Parathyroid adenoma (tissue), 2 donors: Measurements from ENCODE around the gene TMEM219.

Experiments used
- H2AFZ ChIP-seq: fragments of 300-600 bp; sonication (generic); one replicate; pipeline ENCODE4 v1.7.0; 2017; ENCODE audit warnings: antibody characterized with exemption, mild to moderate bottlenecking
- H3K27ac ChIP-seq: fragments of 300-600 bp; sonication (generic); one replicate; pipeline ENCODE4 v1.7.0; 2017
- H3K27me3 ChIP-seq: fragments of 300-600 bp; sonication (generic); one replicate; pipeline ENCODE4 v1.7.0; 2017; ENCODE audit warnings: low read length; ENCODE audit not compliant: control insufficient read depth, insufficient read depth
- H3K36me3 ChIP-seq: fragments of 300-600 bp; sonication (generic); one replicate; pipeline ENCODE4 v1.7.0; 2017; ENCODE audit warnings: low read length; ENCODE audit not compliant: control insufficient read depth, insufficient read depth
- H3K4me1 ChIP-seq: fragments of 300-600 bp; sonication (generic); one replicate; pipeline ENCODE4 v1.7.0; 2017; ENCODE audit warnings: control low read depth
- H3K4me2 ChIP-seq: fragments of 300-600 bp; sonication (generic); one replicate; pipeline ENCODE4 v1.7.0; 2017; ENCODE audit warnings: low read length
- H3K4me3 ChIP-seq: fragments of 300-600 bp; sonication (generic); one replicate; pipeline ENCODE4 v1.7.0; 2017; ENCODE audit warnings: low read depth, low read length
- H3K79me2 ChIP-seq: fragments of 300-600 bp; sonication (generic); one replicate; pipeline ENCODE4 v1.7.0; 2017; ENCODE audit warnings: control low read depth
- H3K9ac ChIP-seq: fragments of 300-600 bp; sonication (generic); one replicate; pipeline ENCODE4 v1.7.0; 2017; ENCODE audit warnings: mild to moderate bottlenecking
- H3K9me3 ChIP-seq: fragments of 300-600 bp; sonication (generic); one replicate; pipeline ENCODE4 v1.7.0; 2017; ENCODE audit warnings: low read length; ENCODE audit not compliant: control insufficient read depth
- TF ChIP-seq, protein P1 (sequence below): fragments of 300-600 bp; sonication (generic); IDR thresholded peaks from one replicate; pipeline ENCODE4 v1.7.0; 2017; ENCODE audit warnings: antibody characterized with exemption, mild to moderate bottlenecking
- donor health status: primary hyperparathyroidism.

The TMEM219 gene

DNA sequence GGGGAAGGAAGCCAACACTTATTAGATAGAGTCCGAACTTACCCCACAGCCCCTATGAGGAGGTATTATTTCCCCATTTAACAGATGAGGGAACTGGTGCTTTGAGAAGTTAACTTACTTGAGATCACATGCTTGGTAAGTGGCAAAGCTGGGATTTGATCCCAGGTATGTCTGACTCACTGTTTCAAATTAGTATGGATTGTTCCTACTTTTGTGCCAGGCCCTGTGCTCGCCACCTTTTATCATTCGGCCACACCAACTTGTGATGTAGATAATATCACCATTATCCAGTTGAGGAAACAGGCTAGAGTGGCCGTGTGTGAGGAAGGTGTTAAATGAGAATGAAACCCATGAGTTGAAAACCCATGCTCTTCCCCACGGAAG lies 22.9 kb downstream of the TMEM219 start:
- H3K9me3 ChIP-seq: no peaks in the 10 kb centered on the region
- TF ChIP-seq, protein P1, sequence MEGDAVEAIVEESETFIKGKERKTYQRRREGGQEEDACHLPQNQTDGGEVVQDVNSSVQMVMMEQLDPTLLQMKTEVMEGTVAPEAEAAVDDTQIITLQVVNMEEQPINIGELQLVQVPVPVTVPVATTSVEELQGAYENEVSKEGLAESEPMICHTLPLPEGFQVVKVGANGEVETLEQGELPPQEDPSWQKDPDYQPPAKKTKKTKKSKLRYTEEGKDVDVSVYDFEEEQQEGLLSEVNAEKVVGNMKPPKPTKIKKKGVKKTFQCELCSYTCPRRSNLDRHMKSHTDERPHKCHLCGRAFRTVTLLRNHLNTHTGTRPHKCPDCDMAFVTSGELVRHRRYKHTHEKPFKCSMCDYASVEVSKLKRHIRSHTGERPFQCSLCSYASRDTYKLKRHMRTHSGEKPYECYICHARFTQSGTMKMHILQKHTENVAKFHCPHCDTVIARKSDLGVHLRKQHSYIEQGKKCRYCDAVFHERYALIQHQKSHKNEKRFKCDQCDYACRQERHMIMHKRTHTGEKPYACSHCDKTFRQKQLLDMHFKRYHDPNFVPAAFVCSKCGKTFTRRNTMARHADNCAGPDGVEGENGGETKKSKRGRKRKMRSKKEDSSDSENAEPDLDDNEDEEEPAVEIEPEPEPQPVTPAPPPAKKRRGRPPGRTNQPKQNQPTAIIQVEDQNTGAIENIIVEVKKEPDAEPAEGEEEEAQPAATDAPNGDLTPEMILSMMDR: no peak
- H3K9ac ChIP-seq: no peak overlapping the region
- H3K4me3 ChIP-seq: no peak overlapping the region
- H2AFZ ChIP-seq: no peak overlapping the region
- H3K27me3 ChIP-seq: no peaks in the 10 kb centered on the region
- H3K79me2 ChIP-seq: no peaks in the 10 kb centered on the region
- no peaks in the 10 kb centered on the region for H3K36me3 ChIP-seq
- H3K4me2 ChIP-seq: no peak overlapping the region
- no peaks in the 10 kb centered on the region for H3K4me1 ChIP-seq
- H3K27ac ChIP-seq: no peak overlapping the region

DNA sequence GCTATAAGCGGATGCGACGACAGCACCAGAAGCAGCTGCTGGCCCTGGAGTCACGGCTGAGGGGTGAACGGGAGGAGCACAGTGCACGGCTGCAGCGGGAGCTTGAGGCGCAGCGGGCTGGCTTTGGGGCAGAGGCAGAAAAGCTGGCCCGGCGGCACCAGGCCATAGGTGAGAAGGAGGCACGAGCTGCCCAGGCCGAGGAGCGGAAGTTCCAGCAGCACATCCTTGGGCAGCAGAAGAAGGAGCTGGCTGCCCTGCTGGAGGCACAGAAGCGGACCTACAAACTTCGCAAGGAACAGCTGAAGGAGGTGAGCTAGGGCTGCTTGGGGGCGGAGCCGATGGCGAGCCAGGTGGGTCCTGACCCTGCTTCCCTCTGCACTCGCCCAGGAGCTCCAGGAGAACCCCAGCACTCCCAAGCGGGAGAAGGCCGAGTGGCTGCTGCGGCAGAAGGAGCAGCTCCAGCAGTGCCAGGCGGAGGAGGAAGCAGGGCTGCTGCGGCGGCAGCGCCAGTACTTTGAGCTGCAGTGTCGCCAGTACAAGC lies 23.5 kb downstream of the TMEM219 start:
- H3K4me3 ChIP-seq: no peak overlapping the region
- TF ChIP-seq, protein P1: no peak
- H3K4me2 ChIP-seq: no peak overlapping the region
- H3K4me1 ChIP-seq: no peaks in the 10 kb centered on the region
- no peaks in the 10 kb centered on the region for H3K27me3 ChIP-seq
- H3K36me3 ChIP-seq: no peaks in the 10 kb centered on the region
- no peaks in the 10 kb centered on the region for H3K9me3 ChIP-seq
- no peak overlapping the region for H3K27ac ChIP-seq
- no peak overlapping the region for H3K9ac ChIP-seq
- no peaks in the 10 kb centered on the region for H3K79me2 ChIP-seq
- no peak overlapping the region for H2AFZ ChIP-seq

DNA sequence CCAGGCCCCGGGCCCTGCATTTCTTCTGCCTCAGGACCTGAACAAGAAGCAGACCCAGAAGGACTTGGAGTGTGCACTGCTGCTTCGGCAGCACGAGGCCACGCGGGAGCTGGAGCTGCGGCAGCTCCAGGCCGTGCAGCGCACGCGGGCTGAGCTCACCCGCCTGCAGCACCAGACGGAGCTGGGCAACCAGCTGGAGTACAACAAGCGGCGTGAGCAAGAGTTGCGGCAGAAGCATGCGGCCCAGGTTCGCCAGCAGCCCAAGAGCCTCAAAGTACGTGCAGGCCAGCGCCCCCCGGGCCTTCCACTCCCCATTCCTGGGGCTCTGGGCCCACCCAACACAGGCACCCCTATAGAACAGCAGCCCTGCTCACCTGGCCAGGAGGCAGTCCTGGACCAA lies 24.4 kb downstream of the TMEM219 start:
- Histone ChIP-seq H3K27me3 (no peaks in the 10 kb centered on the region), H3K9ac (no peak overlapping the region), H3K36me3 (no peaks in the 10 kb centered on the region), H3K9me3 (no peaks in the 10 kb centered on the region), H3K79me2 (no peaks in the 10 kb centered on the region), H3K27ac (no peak overlapping the region), H3K4me2 (no peak overlapping the region), H2AFZ (no peak overlapping the region), H3K4me1 (no peaks in the 10 kb centered on the region), H3K4me3 (no peak overlapping the region)
- TF ChIP-seq, protein P1: no peak

DNA sequence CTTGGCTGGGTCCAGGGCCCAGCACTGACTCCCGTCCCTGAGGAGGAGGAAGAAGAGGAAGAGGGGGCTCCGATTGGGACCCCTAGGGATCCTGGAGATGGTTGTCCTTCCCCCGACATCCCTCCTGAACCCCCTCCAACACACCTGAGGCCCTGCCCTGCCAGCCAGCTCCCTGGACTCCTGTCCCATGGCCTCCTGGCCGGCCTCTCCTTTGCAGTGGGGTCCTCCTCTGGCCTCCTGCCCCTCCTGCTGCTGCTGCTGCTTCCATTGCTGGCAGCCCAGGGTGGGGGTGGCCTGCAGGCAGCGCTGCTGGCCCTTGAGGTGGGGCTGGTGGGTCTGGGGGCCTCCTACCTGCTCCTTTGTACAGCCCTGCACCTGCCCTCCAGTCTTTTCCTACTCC lies 25.1 kb downstream of the TMEM219 start:
- Histone ChIP-seq H3K27me3 (no peaks in the 10 kb centered on the region), H3K4me1 (no peaks in the 10 kb centered on the region), H3K9me3 (no peaks in the 10 kb centered on the region), H3K27ac (no peak overlapping the region), H3K9ac (no peak overlapping the region), H3K36me3 (no peaks in the 10 kb centered on the region), H2AFZ (no peak overlapping the region), H3K79me2 (no peaks in the 10 kb centered on the region), H3K4me2 (no peak overlapping the region), H3K4me3 (no peak overlapping the region)
- TF ChIP-seq, protein P1: no peak

DNA sequence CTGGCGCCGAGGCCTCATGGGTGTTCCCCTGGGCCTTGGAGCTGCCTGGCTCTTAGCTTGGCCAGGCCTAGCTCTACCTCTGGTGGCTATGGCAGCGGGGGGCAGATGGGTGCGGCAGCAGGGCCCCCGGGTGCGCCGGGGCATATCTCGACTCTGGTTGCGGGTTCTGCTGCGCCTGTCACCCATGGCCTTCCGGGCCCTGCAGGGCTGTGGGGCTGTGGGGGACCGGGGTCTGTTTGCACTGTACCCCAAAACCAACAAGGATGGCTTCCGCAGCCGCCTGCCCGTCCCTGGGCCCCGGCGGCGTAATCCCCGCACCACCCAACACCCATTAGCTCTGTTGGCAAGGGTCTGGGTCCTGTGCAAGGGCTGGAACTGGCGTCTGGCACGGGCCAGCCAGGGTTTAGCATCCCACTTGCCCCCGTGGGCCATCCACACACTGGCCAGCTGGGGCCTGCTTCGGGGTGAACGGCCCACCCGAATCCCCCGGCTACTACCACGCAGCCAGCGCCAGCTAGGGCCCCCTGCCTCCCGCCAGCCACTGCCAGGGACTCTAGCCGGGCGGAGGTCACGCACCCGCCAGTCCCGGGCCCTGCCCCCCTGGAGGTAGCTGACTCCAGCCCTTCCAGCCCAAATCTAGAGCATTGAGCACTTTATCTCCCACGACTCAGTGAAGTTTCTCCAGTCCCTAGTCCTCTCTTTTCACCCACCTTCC lies 25.6 kb downstream of the TMEM219 start:
- Histone ChIP-seq H3K4me3 (no peak overlapping the region), H3K9me3 (no peaks in the 10 kb centered on the region), H3K4me1 (no peaks in the 10 kb centered on the region), H3K79me2 (no peaks in the 10 kb centered on the region), H3K9ac (no peak overlapping the region), H3K36me3 (no peaks in the 10 kb centered on the region), H2AFZ (no peak overlapping the region), H3K27ac (no peak overlapping the region), H3K4me2 (no peak overlapping the region), H3K27me3 (no peaks in the 10 kb centered on the region)
- TF ChIP-seq, protein P1: no peak
